NCI-H1694 treated with DMSO at 0.1 percent for 48 hours (cell line): ENCODE measurements around the gene PRKAR2A.
"Not testable (repeated sequence)": the region's sequence is repeated elsewhere in the genome, so short reads cannot be mapped to it uniquely, and the experiment has no call there.

Experiments used
- DNase-seq: peaks from one replicate; lab custom pipeline; 2025; lab: John Stamatoyannopoulos, UW

Gene PRKAR2A

GRCh38 chr3:48776854-48777253 lies 70.8 kb downstream of the PRKAR2A start:
- DNase-seq, result no peak

- DNase-seq, result no peak
Observed at GRCh38 chr3:48770192-48770502, 77.5 kb downstream of the PRKAR2A start.

GRCh38 chr3:48765376-48765775 lies 82.3 kb downstream of the PRKAR2A start:
- no peak for DNase-seq

- DNase-seq, result no peak
Observed at GRCh38 chr3:48762816-48763215, 84.9 kb downstream of the PRKAR2A start.

- DNase-seq, result not testable (repeated sequence)
Observed at GRCh38 chr3:48759991-48760540, 87.6 kb downstream of the PRKAR2A start.

- not testable (repeated sequence) for DNase-seq
Observed at GRCh38 chr3:48759531-48759930, 88.1 kb downstream of the PRKAR2A start.

- no peak for DNase-seq
Observed at GRCh38 chr3:48759071-48759470, 88.6 kb downstream of the PRKAR2A start.

- DNase-seq, result no peak
Observed at GRCh38 chr3:48756640-48757039, 91.0 kb downstream of the PRKAR2A start.

- no peak for DNase-seq
Observed at GRCh38 chr3:48750856-48751255, 96.8 kb downstream of the PRKAR2A start.

GRCh38 chr3:48748754-48749153 lies 98.9 kb downstream of the PRKAR2A start:
- DNase-seq, result no peak

GRCh38 chr3:48747706-48748105 lies 100.0 kb downstream of the PRKAR2A start:
- no peak for DNase-seq

- DNase-seq, result no peak
Observed at GRCh38 chr3:48747015-48747615, 100.6 kb downstream of the PRKAR2A start.

- DNase-seq, result no peak
Observed at GRCh38 chr3:48743773-48744172, 103.9 kb downstream of the PRKAR2A start.

GRCh38 chr3:48741226-48741625 lies 106.4 kb downstream of the PRKAR2A start:
- DNase-seq, result not testable (repeated sequence)

- DNase-seq, result no peak
Observed at GRCh38 chr3:48739955-48740823, 107.5 kb downstream of the PRKAR2A start.

GRCh38 chr3:48739617-48739954 lies 108.1 kb downstream of the PRKAR2A start:
- no peak for DNase-seq

GRCh38 chr3:48738926-48739616 lies 108.6 kb downstream of the PRKAR2A start:
- no peak for DNase-seq

- DNase-seq, result no peak
Observed at GRCh38 chr3:48738144-48738536, 109.5 kb downstream of the PRKAR2A start.

- DNase-seq, result not testable (repeated sequence)
Observed at GRCh38 chr3:48735075-48735767, 112.5 kb downstream of the PRKAR2A start.

- not testable (repeated sequence) for DNase-seq
Observed at GRCh38 chr3:48734541-48734940, 113.1 kb downstream of the PRKAR2A start.

GRCh38 chr3:48733752-48734518 lies 113.7 kb downstream of the PRKAR2A start:
- DNase-seq, result not testable (repeated sequence)
